WTC11 (cell line): Measurements from ENCODE around the gene DIP2A.

Experiments used
- ATF3 ChIP-seq: sonication (generic); formaldehyde crosslinking; conservative IDR thresholded peaks from 2 replicates; pipeline ENCODE4 v1.8.1; 2022; ENCODE audit warnings: mild to moderate bottlenecking, missing genetic modification reagents
- CTCF ChIP-seq: fragments of 200-600 bp; IDR thresholded peaks from 2 replicates; pipeline ENCODE4 v1.8.0; 2022; ENCODE audit warnings: antibody characterized with exemption
- E2F5 ChIP-seq: sonication (generic); formaldehyde crosslinking; IDR thresholded peaks from 2 replicates; pipeline ENCODE4 v1.8.1; 2022; ENCODE audit warnings: mild to moderate bottlenecking, moderate library complexity, missing genetic modification reagents
- ETV6 ChIP-seq: sonication (generic); formaldehyde crosslinking; IDR thresholded peaks from 2 replicates; pipeline ENCODE4 v1.8.1; 2022; ENCODE audit warnings: mild to moderate bottlenecking, missing genetic modification reagents
- FOXP1 ChIP-seq: sonication (generic); formaldehyde crosslinking; IDR thresholded peaks from 2 replicates; pipeline ENCODE4 v1.8.0; 2022; ENCODE audit warnings: missing genetic modification reagents, mild to moderate bottlenecking, moderate library complexity, borderline replicate concordance
- HMGA2 ChIP-seq: fragments of 250-450 bp; sonication (Bioruptor Pico); IDR thresholded peaks from 2 replicates; pipeline ENCODE4 v1.4.0; 2021; ENCODE audit warnings: mild to moderate bottlenecking, moderate library complexity
- MAX ChIP-seq: sonication (generic); formaldehyde crosslinking; IDR thresholded peaks from 2 replicates; pipeline ENCODE4 v1.8.0; 2022; ENCODE audit warnings: mild to moderate bottlenecking, missing genetic modification reagents
- MYBL2 ChIP-seq: sonication (generic); formaldehyde crosslinking; IDR thresholded peaks from 2 replicates; pipeline ENCODE4 v1.8.1; 2023; ENCODE audit warnings: mild to moderate bottlenecking, moderate library complexity, missing genetic modification reagents
- NFE2L1 ChIP-seq: sonication (generic); formaldehyde crosslinking; IDR thresholded peaks from 2 replicates; pipeline ENCODE4 v1.8.1; 2023; ENCODE audit warnings: missing genetic modification reagents
- NR3C1 ChIP-seq: sonication (generic); formaldehyde crosslinking; conservative IDR thresholded peaks from 2 replicates; pipeline ENCODE4 v1.8.1; 2023; ENCODE audit warnings: low read depth, mild to moderate bottlenecking, missing genetic modification reagents
- TCF7 ChIP-seq: sonication (generic); formaldehyde crosslinking; IDR thresholded peaks from 2 replicates; pipeline ENCODE4 v1.8.0; 2022; ENCODE audit warnings: mild to moderate bottlenecking, low read depth, missing genetic modification reagents, moderate library complexity
- USF1 ChIP-seq: sonication (generic); formaldehyde crosslinking; IDR thresholded peaks from 2 replicates; pipeline ENCODE4 v1.8.0; 2022; ENCODE audit warnings: mild to moderate bottlenecking, missing genetic modification reagents
- ZNF121 ChIP-seq: sonication (generic); formaldehyde crosslinking; IDR thresholded peaks from 2 replicates; pipeline ENCODE4 v1.8.0; 2023; ENCODE audit warnings: missing genetic modification reagents

- TF ChIP-seq CTCF, result no peak
- no peak for TF ChIP-seq MAX
- no peak for TF ChIP-seq ZNF121 (CRISPR knock-in tag)
- TF ChIP-seq FOXP1 (CRISPR knock-in tag), result no peak
- no peak for TF ChIP-seq MYBL2 (CRISPR knock-in tag)
- TF ChIP-seq NR3C1 (CRISPR knock-in tag), result no peak
- TF ChIP-seq ETV6 (CRISPR knock-in tag), result no peak
- TF ChIP-seq TCF7 (CRISPR knock-in tag), result no peak
- TF ChIP-seq E2F5 (CRISPR knock-in tag), result no peak
- no peak for TF ChIP-seq HMGA2 (CRISPR knock-in tag)
- TF ChIP-seq ATF3 (CRISPR knock-in tag), result no peak
- no peak for TF ChIP-seq USF1
- no peak for TF ChIP-seq NFE2L1
Measured at GRCh38 chr21:46552274-46552673, 93.6 kb downstream of the DIP2A start.
